T follicular helper cell (primary cell): Measurements from ENCODE around the gene COX14.
"Not testable (repeated sequence)": the region's sequence is repeated elsewhere in the genome, so short reads cannot be mapped to it uniquely, and the experiment has no call there.

Source experiments
- DNase-seq: peaks from one replicate; pipeline ENCODE4 v3.0.0-alpha.2; 2020; ENCODE audit warnings: low read depth

COX14 gene

GRCh38 chr12:50107416-50108268 lies 4.4 kb upstream of the COX14 start:
- DNase-seq = no peak

- DNase-seq = no peak
Measured at GRCh38 chr12:50109319-50109718, 2.7 kb upstream of the COX14 start.

- no peak for DNase-seq
Measured at GRCh38 chr12:50110127-50110761, 1.8 kb upstream of the COX14 start.

GRCh38 chr12:50110762-50111351 lies 1.2 kb upstream of the COX14 start:
- no peak for DNase-seq

GRCh38 chr12:50111395-50111692 lies 692 bp upstream of the COX14 start:
- no peak for DNase-seq

- DNase-seq = no peak
Measured at GRCh38 chr12:50112456-50113218, 601 bp downstream of the COX14 start.

- no peak for DNase-seq
Measured at GRCh38 chr12:50117057-50117622, 5.1 kb downstream of the COX14 start.

- DNase-seq = no peak
Measured at GRCh38 chr12:50119387-50119786, 7.4 kb downstream of the COX14 start.

GRCh38 chr12:50120521-50120920 lies 8.5 kb downstream of the COX14 start:
- DNase-seq = no peak

GRCh38 chr12:50120953-50121352 lies 8.9 kb downstream of the COX14 start:
- no peak for DNase-seq

GRCh38 chr12:50121641-50122040 lies 9.6 kb downstream of the COX14 start:
- no peak for DNase-seq

GRCh38 chr12:50123203-50123602 lies 11.2 kb downstream of the COX14 start:
- no peak for DNase-seq

- no peak for DNase-seq
Measured at GRCh38 chr12:50127546-50127945, 15.5 kb downstream of the COX14 start.

GRCh38 chr12:50129290-50129689 lies 17.3 kb downstream of the COX14 start:
- DNase-seq = no peak

- no peak for DNase-seq
Measured at GRCh38 chr12:50132505-50133135, 20.6 kb downstream of the COX14 start.

GRCh38 chr12:50142993-50143392 lies 31.0 kb downstream of the COX14 start:
- no peak for DNase-seq

- no peak for DNase-seq
Measured at GRCh38 chr12:50145439-50145838, 33.4 kb downstream of the COX14 start.

- no peak for DNase-seq
Measured at GRCh38 chr12:50147281-50147680, 35.2 kb downstream of the COX14 start.

GRCh38 chr12:50148011-50148410 lies 36.0 kb downstream of the COX14 start:
- not testable (repeated sequence) for DNase-seq

- DNase-seq = no peak
Measured at GRCh38 chr12:50149311-50149710, 37.3 kb downstream of the COX14 start.

- no peak for DNase-seq
Measured at GRCh38 chr12:50151047-50151687, 39.1 kb downstream of the COX14 start.
